Endothelial cell of umbilical vein (primary cell): Measurements from ENCODE around the gene PNLIPRP2. TPM values are rescaled to one million over a fixed set of nuclear protein-coding genes. Genes with fewer than 3 reads are reported as not detected.

Experiments used
- BruUV-seq: library from RNA; stranded (reverse); fragments of 400-500 nt; replicated peaks from 2 replicates; lab custom pipeline; 2021; lab: Mats Ljungman, UMichigan
- CTCF ChIA-PET: fragments of 300-600, 350-600 bp; sonication (Branson Sonifier 250); formaldehyde crosslinking; loops from one replicate; lab custom pipeline; 2021; ENCODE audit warnings: antibody characterized with exemption, inconsistent platforms; lab: Charles Lee
- POLR2A ChIA-PET: fragments of 300-600, 350-600 bp; sonication (Branson Sonifier 250); formaldehyde crosslinking; loops from one replicate; lab custom pipeline; 2021; ENCODE audit warnings: antibody characterized with exemption, inconsistent platforms; lab: Charles Lee
- DNase-seq: peaks from one replicate; pipeline ENCODE4 v3.0.0-alpha.2; 2011; ENCODE audit warnings: low read depth, low spot score
- FAIRE-seq: peaks from 2 replicates; lab custom pipeline; 2011; peaks lifted over from hg19 to GRCh38; lab: Jason Lieb, UNC
- H2AFZ ChIP-seq: 2 replicates; pipeline ENCODE4 v1.6.0; 2012; ENCODE audit warnings: low read depth, low read length, control low read depth, inconsistent platforms
- H3K27ac ChIP-seq: 2 replicates; pipeline ENCODE4 v1.5.1; 2011; ENCODE audit warnings: low read depth, mild to moderate bottlenecking, control low read depth, low read length, moderate library complexity; ENCODE audit not compliant: insufficient read depth
- H3K27me3 ChIP-seq, 2 experiments: 2 replicates each; pipeline versions ENCODE4 v1.6.0 to v1.6.1; 2011; ENCODE audit warnings: low read length in 2 of 2, mixed read lengths in 1 of 2; ENCODE audit not compliant: control insufficient read depth in 2 of 2, insufficient read depth in 2 of 2
- H3K36me3 ChIP-seq, 2 experiments: 2 replicates in 1 of 2; 3 replicates in 1 of 2; pipeline ENCODE4 v1.5.1; 2011; ENCODE audit warnings: low read length in 2 of 2, mild to moderate bottlenecking in 1 of 2, moderate library complexity in 1 of 2; ENCODE audit not compliant: control insufficient read depth in 2 of 2, insufficient read depth in 2 of 2; ENCODE audit errors: extremely low read depth in 1 of 2
- H3K4me1 ChIP-seq: 3 replicates; pipeline ENCODE4 v1.5.1; 2011; ENCODE audit warnings: mild to moderate bottlenecking, low read length; ENCODE audit not compliant: control insufficient read depth, insufficient read depth; ENCODE audit errors: extremely low read depth
- H3K4me2 ChIP-seq: 2 replicates; pipeline ENCODE4 v1.6.1; 2011; ENCODE audit warnings: low read length, control low read depth, mixed read lengths; ENCODE audit not compliant: insufficient read depth
- H3K4me3 ChIP-seq, 3 experiments: fragments of 200-600 bp in 1 of 3; sonication (generic), shearing (Covaris generic) in 1 of 3; replicated peaks in 1 of 3; 2 replicates each; pipeline ENCODE4 v1.5.1; 2011 to 2016; ENCODE audit warnings: control low read depth in 3 of 3, low read length in 3 of 3, mild to moderate bottlenecking in 2 of 3, inconsistent platforms in 1 of 3, low read depth in 1 of 3, moderate library complexity in 1 of 3; ENCODE audit not compliant: insufficient read depth in 1 of 3
- H3K79me2 ChIP-seq: 2 replicates; pipeline ENCODE4 v1.6.0; 2012; ENCODE audit warnings: low read length, inconsistent platforms; ENCODE audit not compliant: control insufficient read depth, insufficient read depth
- H3K9ac ChIP-seq: replicated peaks from 2 replicates; pipeline ENCODE3; 2011; ENCODE audit warnings: low read length, control low read depth; ENCODE audit not compliant: insufficient read depth; ENCODE audit errors: extremely low read depth
- H3K9me1 ChIP-seq: replicated peaks from 3 replicates; pipeline ENCODE4 v1.6.0; 2011; ENCODE audit warnings: mild to moderate bottlenecking, low read length; ENCODE audit not compliant: control insufficient read depth, insufficient read depth; ENCODE audit errors: extremely low read depth
- H3K9me3 ChIP-seq: replicated peaks from 2 replicates; pipeline ENCODE4 v1.5.1; 2012; ENCODE audit warnings: low read length, inconsistent platforms; ENCODE audit not compliant: control insufficient read depth, insufficient read depth
- H4K20me1 ChIP-seq: replicated peaks from 2 replicates; pipeline ENCODE3; 2011; ENCODE audit warnings: mild to moderate bottlenecking, low read length; ENCODE audit not compliant: control insufficient read depth, insufficient read depth; ENCODE audit errors: extremely low read depth
- CTCF ChIP-seq, 2 donors: IDR thresholded peaks; 1 replicate in 1 of 2; 2 replicates in 1 of 2; pipeline ENCODE4 v1.5.1; 2011; ENCODE audit warnings: low read length in 2 of 2, mild to moderate bottlenecking in 2 of 2, moderate library complexity in 2 of 2, control low read depth in 1 of 2, inconsistent platforms in 1 of 2, low read depth in 1 of 2; ENCODE audit not compliant: insufficient read depth in 1 of 2; ENCODE audit errors: extremely low read depth in 1 of 2
- EZH2 ChIP-seq: IDR thresholded peaks from 2 replicates; pipeline ENCODE4 v1.6.1; 2012; ENCODE audit warnings: borderline replicate concordance, low read depth, mild to moderate bottlenecking, moderate library complexity, low read length, inconsistent platforms; ENCODE audit not compliant: severe bottlenecking
- FOS ChIP-seq: IDR thresholded peaks from 2 replicates; pipeline ENCODE4 v1.6.1; 2011; ENCODE audit warnings: mild to moderate bottlenecking, low read length, moderate library complexity, borderline replicate concordance; ENCODE audit not compliant: insufficient read depth
- GATA2 ChIP-seq: IDR thresholded peaks from 2 replicates; pipeline ENCODE4 v1.7.0; 2011; ENCODE audit warnings: low read depth, mild to moderate bottlenecking, moderate library complexity, mixed read lengths, low read length; ENCODE audit not compliant: insufficient read length, insufficient read depth
- JUN ChIP-seq: IDR thresholded peaks from 2 replicates; pipeline ENCODE4 v1.6.1; 2011; ENCODE audit warnings: borderline replicate concordance, low read depth; ENCODE audit not compliant: insufficient read length, insufficient read depth
- MAX ChIP-seq: IDR thresholded peaks from 2 replicates; pipeline ENCODE4 v1.6.1; 2011; ENCODE audit not compliant: insufficient read depth, insufficient read length
- MYC ChIP-seq: IDR thresholded peaks from one replicate; pipeline ENCODE4 v1.6.1; 2011; ENCODE audit warnings: mild to moderate bottlenecking, low read depth, low read length
- POLR2A ChIP-seq: IDR thresholded peaks from 2 replicates; pipeline ENCODE4 v1.6.1; 2012; ENCODE audit warnings: low read depth, mild to moderate bottlenecking, control low read depth, low read length
- POLR2AphosphoS5 ChIP-seq: IDR thresholded peaks from 2 replicates; pipeline ENCODE4 v1.6.1; 2012; ENCODE audit warnings: low read depth, mild to moderate bottlenecking, control low read depth, low read length, moderate library complexity; ENCODE audit not compliant: insufficient read depth
- dilution Hi-C: fragments of 300-500 bp; cut with MboI; formaldehyde crosslinking; loops from one replicate; pipeline ENCODE4 v1.15.0; 2019; ENCODE audit warnings: low sequenced_read_pairs; ENCODE audit not compliant: extremely low pct_ligation_motif_present
- intact Hi-C: fragments of 100-400 bp; cut with micrococcal nuclease; formaldehyde crosslinking; loops from one replicate; pipeline ENCODE4 v1.10.0; 2022
- polyA plus RNA-seq, 4 experiments: library from polyadenylated mRNA; depleted of rRNA in 3 of 4; stranded (reverse) in 3 of 4; unstranded in 1 of 4; fragments of >200 nt; gene quantifications; 2 replicates each; pipeline versions ENCODE4 v1.2.1 to v1.2.3, GENCODE V29; 2011 to 2012; ENCODE audit warnings: missing spikeins in 1 of 4
- total RNA-seq: library from RNA; stranded (reverse); gene quantifications from 2 replicates; pipeline ENCODE4 v1.2.3, GENCODE V29; 2021

Gene PNLIPRP2
- total and polyA plus RNA-seq, 2 donors (not counting 3 experiments of a cell fraction or from before 2014, with no cell fraction given) = not detected

GRCh38 chr10:116621934-116622655 is 1.3 kb downstream of the PNLIPRP2 start:
- no peaks in the 10 kb centered on the region for H3K27me3 ChIP-seq
- H3K79me2 ChIP-seq = no peaks in the 10 kb centered on the region
- H3K9me3 ChIP-seq = no peaks in the 10 kb centered on the region
- no peak overlapping the region for H3K4me2 ChIP-seq
- no peak overlapping the region for H3K4me3 ChIP-seq
- ChIA-PET POLR2A (no interaction called here), CTCF (no interaction called here)
- H3K36me3 ChIP-seq = no peaks in the 10 kb centered on the region
- FAIRE-seq = no peak
- no peak for TF ChIP-seq MAX
- H3K4me1 ChIP-seq = no peaks in the 10 kb centered on the region
- dilution Hi-C loops (no loop called here), intact Hi-C loops (no loop called here)
- no peak overlapping the region for H3K27ac ChIP-seq
- H3K9ac ChIP-seq = no peak overlapping the region
- no peaks in the 10 kb centered on the region for H3K9me1 ChIP-seq
- H4K20me1 ChIP-seq = no peaks in the 10 kb centered on the region
- BruUV-seq = no TSS peak
- H2AFZ ChIP-seq = no peak overlapping the region
- DNase-seq = no peak

GRCh38 chr10:116625845-116626244 is 5.1 kb downstream of the PNLIPRP2 start:
- no peaks in the 10 kb centered on the region for H3K36me3 ChIP-seq
- no peaks in the 10 kb centered on the region for H3K27me3 ChIP-seq
- no peak overlapping the region for H3K9ac ChIP-seq
- ChIA-PET CTCF (no interaction called here), POLR2A (no interaction called here)
- H3K4me2 ChIP-seq = no peak overlapping the region
- H3K9me3 ChIP-seq = no peaks in the 10 kb centered on the region
- dilution Hi-C loops (no loop called here), intact Hi-C loops (no loop called here)
- FAIRE-seq = no peak
- H3K4me3 ChIP-seq = no peak overlapping the region
- no peak for DNase-seq
- H3K4me1 ChIP-seq = no peaks in the 10 kb centered on the region
- no peaks in the 10 kb centered on the region for H3K79me2 ChIP-seq
- H4K20me1 ChIP-seq = no peaks in the 10 kb centered on the region
- H3K27ac ChIP-seq = no peak overlapping the region
- no TSS peak for BruUV-seq
- H2AFZ ChIP-seq = no peak overlapping the region
- TF ChIP-seq GATA2 = no peak
- TF ChIP-seq MAX = no peak
- TF ChIP-seq POLR2AphosphoS5 = no peak
- TF ChIP-seq EZH2 = no peak
- no peak for TF ChIP-seq FOS
- no peak for TF ChIP-seq CTCF (IDR thresholded peaks at IDR 0.05; ENCODE audit: extremely low read depth in 1 of 2, insufficient read depth in 1 of 2, low read depth in 1 of 2, low read length in 2 of 2)
- no peak for TF ChIP-seq MYC
- no peak for TF ChIP-seq POLR2A
- no peak for TF ChIP-seq JUN
- H3K9me1 ChIP-seq = no peaks in the 10 kb centered on the region
